Measurements from ENCODE around the gene CNOT1.

DNA sequence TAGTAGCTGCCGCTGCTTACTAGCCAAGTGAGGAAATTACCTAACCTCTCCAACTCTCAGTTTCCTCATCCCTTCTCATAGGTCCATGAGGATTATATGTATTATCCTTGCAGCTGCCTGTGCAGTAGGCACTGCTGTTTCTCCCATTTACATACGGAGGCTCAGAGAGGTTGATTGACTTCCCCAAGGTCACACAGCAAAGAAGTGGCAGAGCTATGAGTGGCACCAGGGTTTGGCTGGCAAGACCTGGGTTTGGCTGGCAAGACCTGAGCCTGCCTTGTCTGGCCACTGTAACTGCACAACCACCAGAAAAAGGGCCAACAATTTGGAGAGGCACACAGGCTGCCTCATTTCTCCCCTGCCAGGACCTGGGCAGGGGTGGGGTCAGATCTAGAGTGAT, 132.2 kb downstream of the CNOT1 start:
- TF ChIP-seq POLR2A (IDR thresholded peaks at IDR 0.05; ENCODE audit: low read depth, low read length) (no peak), POU2F2 (IDR thresholded peaks at IDR 0.05; ENCODE audit: low read depth, low read length) (no peak), POLR2AphosphoS5 (IDR thresholded peaks at IDR 0.05; ENCODE audit: low read depth, low read length) (no peak), TAF1 (IDR thresholded peaks at IDR 0.05; ENCODE audit: low read depth, low read length) (no peak), SPI1 (IDR thresholded peaks at IDR 0.05; ENCODE audit: low read depth, low read length) (no peak), PAX5 (IDR thresholded peaks at IDR 0.05; ENCODE audit: insufficient read depth, low read length, severe bottlenecking) (no peak)
